HepG2 (cell line): Measurements from ENCODE around the gene VWA3B.

ENCODE experiments used
- CC2D1A ChIP-seq: sonication (generic); formaldehyde crosslinking; IDR thresholded peaks from 2 replicates; pipeline ENCODE4 v1.8.1; 2023; ENCODE audit warnings: mild to moderate bottlenecking, missing genetic modification reagents
- FOXJ3 ChIP-seq: sonication (generic); formaldehyde crosslinking; IDR thresholded peaks from 2 replicates; pipeline ENCODE4 v1.4.0; 2020; ENCODE audit warnings: missing genetic modification reagents, mild to moderate bottlenecking, borderline replicate concordance
- NFE2L2 ChIP-seq: fragments of 150-350 bp; IDR thresholded peaks from 2 replicates; pipeline ENCODE4 v1.6.1; 2014; ENCODE audit warnings: low read length
- POLR2A ChIP-seq, 2 experiments: IDR thresholded peaks; 2 replicates each; pipeline ENCODE4 v1.6.1; 2011; ENCODE audit warnings: low read depth in 2 of 2, low read length in 2 of 2, mild to moderate bottlenecking in 1 of 2, moderate library complexity in 1 of 2; ENCODE audit not compliant: insufficient read depth in 1 of 2
- POLR2AphosphoS5 ChIP-seq: IDR thresholded peaks from 2 replicates; pipeline ENCODE4 v1.6.1; 2012; ENCODE audit warnings: low read depth, low read length
- YY1 ChIP-seq: IDR thresholded peaks from 2 replicates; pipeline ENCODE4 v1.6.1; 2011; ENCODE audit warnings: low read length, low read depth, moderate library complexity, mild to moderate bottlenecking; ENCODE audit not compliant: insufficient read depth, insufficient replicate concordance

DNA sequence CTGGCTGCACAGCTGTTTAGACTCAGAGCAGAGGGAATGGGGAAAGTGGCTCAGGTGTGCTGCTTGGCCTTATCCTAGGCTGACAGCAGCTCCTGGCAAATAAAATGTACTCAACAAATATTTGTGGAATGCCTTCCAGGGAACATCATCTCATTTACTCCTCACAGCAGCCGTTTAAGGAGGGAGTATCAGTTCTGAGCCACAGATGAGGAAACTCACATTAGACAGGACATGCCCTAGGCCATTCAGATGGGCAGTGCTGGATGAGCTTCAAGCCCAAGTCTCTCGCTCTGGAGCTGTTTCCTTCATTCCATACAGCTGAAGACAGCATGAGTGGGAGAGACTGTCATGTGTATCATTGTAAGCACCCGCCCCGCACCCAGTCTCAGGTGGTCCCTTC lies 129.6 kb downstream of the VWA3B start:
- TF ChIP-seq FOXJ3 (CRISPR knock-in tag) (no peak), POLR2AphosphoS5 (no peak), CC2D1A (CRISPR knock-in tag) (no peak), POLR2A (IDR thresholded peaks at IDR 0.05; ENCODE audit: insufficient read depth in 1 of 2, low read depth in 2 of 2, low read length in 2 of 2) (no peak), YY1 (no peak), NFE2L2 (no peak)
